IMR-90 (cell line): ENCODE measurements around the gene DPH6. TPM values are rescaled to one million over a fixed set of nuclear protein-coding genes. Genes with fewer than 3 reads are reported as not detected.
A peak's percentile ranks its signal among the peaks of the same experiment; 100 is the strongest.

Experiments
- ATAC-seq: fragments of 200-7000 bp; cut with Tn5 transposase; 2 replicates; pipeline ENCODE4 v1.9.1; 2020; ENCODE audit warnings: low read depth, mild to moderate bottlenecking, moderate library complexity
- BruUV-seq: library from RNA; stranded (reverse); fragments of 400-500 nt; replicated peaks from 2 replicates; lab custom pipeline; 2021; lab: Mats Ljungman, UMichigan
- CTCF ChIA-PET: fragments of 300-600 bp; formaldehyde crosslinking; extraction: SDS; loops from one replicate; lab custom pipeline; 2021; ENCODE audit warnings: antibody characterized with exemption; lab: Yijun Ruan, JAX
- POLR2A ChIA-PET: fragments of 300-600 bp; sonication (Branson Sonifier 250); formaldehyde crosslinking; loops from one replicate; lab custom pipeline; 2022; ENCODE audit warnings: antibody characterized with exemption; ENCODE audit not compliant: unreplicated experiment; lab: Charles Lee
- DNase-seq: peaks from one replicate; pipeline ENCODE4 v3.0.0; 2013
- H2AFZ ChIP-seq: replicated peaks from 2 replicates; pipeline ENCODE3; 2013; ENCODE audit warnings: low read length, mild to moderate bottlenecking; ENCODE audit not compliant: poor library complexity
- H2AK5ac ChIP-seq: 2 replicates; pipeline ENCODE4 v1.6.1; 2013; ENCODE audit warnings: low read depth, low read length, inconsistent platforms
- H2AK9ac ChIP-seq: replicated peaks from 2 replicates; pipeline ENCODE3; 2013; ENCODE audit warnings: mild to moderate bottlenecking, low read depth, low read length, moderate library complexity; ENCODE audit not compliant: poor library complexity
- H2BK120ac ChIP-seq: 2 replicates; pipeline ENCODE4 v1.6.1; 2013; ENCODE audit warnings: low read depth, low read length, inconsistent platforms
- H2BK15ac ChIP-seq: 3 replicates; pipeline ENCODE4 v1.6.1; 2013; ENCODE audit warnings: low read depth, low read length, inconsistent platforms
- H2BK20ac ChIP-seq: 2 replicates; pipeline ENCODE4 v1.6.1; 2013; ENCODE audit warnings: low read depth, mild to moderate bottlenecking, inconsistent platforms, low read length, moderate library complexity
- H2BK5ac ChIP-seq: 2 replicates; pipeline ENCODE4 v1.6.1; 2013; ENCODE audit warnings: mild to moderate bottlenecking, low read depth, low read length, inconsistent platforms; ENCODE audit not compliant: poor library complexity, severe bottlenecking
- H3K14ac ChIP-seq: replicated peaks from 2 replicates; pipeline ENCODE4 v1.6.1; 2013; ENCODE audit warnings: low read depth, low read length, inconsistent platforms
- H3K18ac ChIP-seq: 2 replicates; pipeline ENCODE4 v1.6.1; 2013; ENCODE audit warnings: low read depth, low read length, control low read depth
- H3K23ac ChIP-seq: 2 replicates; pipeline ENCODE4 v1.6.1; 2013; ENCODE audit warnings: low read depth, low read length, inconsistent platforms
- H3K27ac ChIP-seq: 2 replicates; pipeline ENCODE4 v1.5.1; 2013; ENCODE audit warnings: mild to moderate bottlenecking, control low read depth, low read length; ENCODE audit not compliant: insufficient read depth
- H3K27me3 ChIP-seq: 2 replicates; pipeline ENCODE4 v1.6.1; 2013; ENCODE audit warnings: low read length; ENCODE audit not compliant: control insufficient read depth, insufficient read depth
- H3K36me3 ChIP-seq: 2 replicates; pipeline ENCODE4 v1.6.1; 2013; ENCODE audit warnings: low read length, mixed read lengths; ENCODE audit not compliant: control insufficient read depth, insufficient read depth
- H3K4ac ChIP-seq: 2 replicates; pipeline ENCODE4 v1.6.1; 2013; ENCODE audit warnings: low read depth, low read length, inconsistent platforms
- H3K4me1 ChIP-seq: 2 replicates; pipeline ENCODE4 v1.6.1; 2013; ENCODE audit warnings: low read length, mixed read lengths; ENCODE audit not compliant: control insufficient read depth, insufficient read depth
- H3K4me2 ChIP-seq: 2 replicates; pipeline ENCODE4 v1.6.1; 2013; ENCODE audit warnings: low read depth, mild to moderate bottlenecking, control low read depth, low read length, moderate library complexity
- H3K4me3 ChIP-seq: 2 replicates; pipeline ENCODE4 v1.5.1; 2013; ENCODE audit warnings: low read depth, mild to moderate bottlenecking, control low read depth, low read length, moderate library complexity; ENCODE audit not compliant: insufficient read depth
- H3K56ac ChIP-seq: 2 replicates; pipeline ENCODE4 v1.6.1; 2013; ENCODE audit warnings: low read length, inconsistent platforms; ENCODE audit not compliant: insufficient read depth; ENCODE audit errors: extremely low read depth
- H3K79me1 ChIP-seq, 2 experiments: 2 replicates each; pipeline ENCODE4 v1.6.1; 2013; ENCODE audit warnings: low read length in 2 of 2, inconsistent platforms in 1 of 2, low read depth in 1 of 2
- H3K9ac ChIP-seq: 2 replicates; pipeline ENCODE4 v1.6.1; 2013; ENCODE audit warnings: low read depth, low read length, control low read depth
- H3K9me1 ChIP-seq: 2 replicates; pipeline ENCODE4 v1.6.1; 2013; ENCODE audit warnings: low read length, inconsistent platforms; ENCODE audit not compliant: insufficient read depth
- H3K9me3 ChIP-seq: 2 replicates; pipeline ENCODE4 v1.6.1; 2013; ENCODE audit warnings: low read length; ENCODE audit not compliant: control insufficient read depth, insufficient read depth
- H4K20me1 ChIP-seq: 2 replicates; pipeline ENCODE4 v1.6.1; 2013; ENCODE audit warnings: low read length, inconsistent platforms; ENCODE audit not compliant: insufficient read depth
- H4K5ac ChIP-seq: 2 replicates; pipeline ENCODE4 v1.6.1; 2013; ENCODE audit warnings: mild to moderate bottlenecking, low read depth, low read length, control low read depth
- H4K8ac ChIP-seq, 2 experiments: 2 replicates each; pipeline ENCODE4 v1.6.1; 2013; ENCODE audit warnings: low read depth in 2 of 2, low read length in 2 of 2, control low read depth in 1 of 2, inconsistent platforms in 1 of 2
- H4K91ac ChIP-seq: 2 replicates; pipeline ENCODE4 v1.6.1; 2013; ENCODE audit warnings: low read depth, low read length, inconsistent platforms; ENCODE audit not compliant: insufficient read depth
- CEBPB ChIP-seq: IDR thresholded peaks from 2 replicates; pipeline ENCODE4 v1.6.1; 2012; ENCODE audit warnings: low read depth, low read length, improper control_type of control experiment
- CHD1 ChIP-seq: IDR thresholded peaks from 2 replicates; pipeline ENCODE4 v1.6.1; 2012; ENCODE audit warnings: low read depth, low read length, improper control_type of control experiment
- CTCF ChIP-seq: conservative IDR thresholded peaks from 2 replicates; pipeline ENCODE4 v1.5.1; 2012; ENCODE audit warnings: mild to moderate bottlenecking, low read depth, low read length, improper control_type of control experiment
- FOS ChIP-seq: fragments of 150-350 bp; IDR thresholded peaks from 2 replicates; pipeline ENCODE4 v1.6.1; 2016; ENCODE audit warnings: low read depth, low read length
- MAFK ChIP-seq: IDR thresholded peaks from 2 replicates; pipeline ENCODE4 v1.6.1; 2012; ENCODE audit warnings: low read depth, low read length, improper control_type of control experiment
- MAZ ChIP-seq: IDR thresholded peaks from 2 replicates; pipeline ENCODE4 v1.6.1; 2012; ENCODE audit warnings: low read depth, mild to moderate bottlenecking, low read length, improper control_type of control experiment, moderate library complexity, borderline replicate concordance
- MXI1 ChIP-seq: IDR thresholded peaks from 2 replicates; pipeline ENCODE4 v1.6.1; 2012; ENCODE audit warnings: low read depth, mild to moderate bottlenecking, low read length, moderate library complexity, borderline replicate concordance
- NFE2L2 ChIP-seq: fragments of 150-350 bp; IDR thresholded peaks from 2 replicates; pipeline ENCODE4 v1.6.1; 2016; ENCODE audit warnings: low read depth, mild to moderate bottlenecking, low read length
- POLR2A ChIP-seq: IDR thresholded peaks from 2 replicates; pipeline ENCODE4 v1.6.1; 2012; ENCODE audit warnings: mild to moderate bottlenecking, low read depth, low read length
- RAD21 ChIP-seq: IDR thresholded peaks from 2 replicates; pipeline ENCODE4 v1.6.1; 2012; ENCODE audit warnings: low read length, improper control_type of control experiment
- RCOR1 ChIP-seq: IDR thresholded peaks from 2 replicates; pipeline ENCODE4 v1.6.1; 2012; ENCODE audit warnings: mild to moderate bottlenecking, low read length, improper control_type of control experiment; ENCODE audit not compliant: insufficient replicate concordance
- RFX5 ChIP-seq: IDR thresholded peaks from 2 replicates; pipeline ENCODE4 v1.8.0; 2012; ENCODE audit warnings: low read depth, mild to moderate bottlenecking, low read length, moderate library complexity
- SMC3 ChIP-seq: fragments of 150-350 bp; IDR thresholded peaks from 2 replicates; pipeline ENCODE4 v1.6.1; 2016; ENCODE audit warnings: low read depth, mild to moderate bottlenecking, antibody characterized with exemption, low read length, moderate library complexity
- USF2 ChIP-seq: fragments of 150-350 bp; IDR thresholded peaks from 2 replicates; pipeline ENCODE4 v1.6.1; 2017; ENCODE audit warnings: mild to moderate bottlenecking, antibody characterized with exemption, low read length, low read depth
- WGBS, 2 experiments: methylation state at CpG; one replicate each; pipeline versions ENCODE4 v1.1.5 to v1.1.7; 2013; ENCODE audit warnings: missing lambda C conversion rate in 2 of 2; ENCODE audit not compliant: insufficient read length in 1 of 2; ENCODE audit errors: extremely low coverage in 2 of 2; 5-methylcytosine and 5-hydroxymethylcytosine counted together
- dilution Hi-C: fragments of 300-500 bp; cut with HindIII; formaldehyde crosslinking; loops from one replicate; pipeline ENCODE4 v1.14.3; 2018; ENCODE audit warnings: low sequenced_read_pairs; ENCODE audit not compliant: unreplicated experiment
- in situ Hi-C: fragments of 300-500 bp; cut with MboI; formaldehyde crosslinking; loops from 3 replicates; pipeline ENCODE4 v1.14.3; 2019; ENCODE audit warnings: low sequenced_read_pairs, inconsistent platforms, mixed read lengths
- intact Hi-C: fragments of 100-400 bp; cut with micrococcal nuclease; formaldehyde crosslinking; loops from 2 replicates; pipeline ENCODE4 v1.10.0; 2022
- polyA plus RNA-seq, 3 experiments: library from polyadenylated mRNA; depleted of rRNA; stranded (reverse); fragments of >200 nt; gene quantifications; 2 replicates each; pipeline ENCODE4 v1.2.3, GENCODE V29; 2012; ENCODE audit warnings: low replicate concordance in 1 of 3
- total RNA-seq: library from RNA; depleted of rRNA; stranded (reverse); fragments of >200 nt; gene quantifications from 2 replicates; pipeline ENCODE4 v1.2.3, GENCODE V29; 2012
- TF ChIP-seq, protein P1 (sequence below): fragments of 150-350 bp; IDR thresholded peaks from 2 replicates; pipeline ENCODE4 v1.6.1; 2016; ENCODE audit warnings: low read depth, mild to moderate bottlenecking, low read length, moderate library complexity, borderline replicate concordance

The DPH6 gene
- total and polyA plus RNA-seq, 2 of the 4 experiments (the other 2 are of a cell fraction), result 6.1 to 8.1 TPM

GRCh38 chr15:35458176-35458856, 87.6 kb downstream of the DPH6 start:
- Histone ChIP-seq H4K20me1 (no peaks in the 10 kb centered on the region), H3K27me3 (no peaks in the 10 kb centered on the region), H2BK20ac (no peak overlapping the region; the same call in 1 of the 2 replicates), H2BK120ac (peak overlapping the region; percentile 39; the same call in 1 of the 2 replicates), H3K56ac (no peak overlapping the region), H2AK5ac (no peak overlapping the region), H2BK5ac (no peak overlapping the region), H3K4me3 (no peak overlapping the region), H3K23ac (no peak overlapping the region), H4K8ac (0 out of 4 replicates have a peak overlapping the region, but pooled peaks of 1 of the 2 experiments have one; percentile 56), H3K9me1 (no peaks in the 10 kb centered on the region), H3K9ac (no peak overlapping the region), H2BK15ac (no peak overlapping the region), H3K14ac (peak overlapping the region; percentile 66), H4K91ac (no peak overlapping the region), H4K5ac (no peak overlapping the region), H3K18ac (peak overlapping the region; percentile 68; the same call in 1 of the 2 replicates), H3K36me3 (no peaks in the 10 kb centered on the region), H3K4me2 (no peak overlapping the region), H3K4me1 (peaks cover 3% of the 10 kb centered on the region; the same call in 1 of the 2 replicates), H2AFZ (no peak overlapping the region), H3K4ac (no peak overlapping the region; the same call in 1 of the 2 replicates), H3K79me1 (no peaks in the 10 kb centered on the region), H2AK9ac (no peak overlapping the region), H3K27ac (no peak overlapping the region), H3K9me3 (no peaks in the 10 kb centered on the region)
- ATAC-seq, result no peak
- WGBS, 2 experiments, result no CpG with 5 or more reads among the region's 7 CpGs
- ChIA-PET POLR2A (no interaction called here), CTCF (no interaction called here)
- dilution Hi-C loops, result no loop called here
- in situ Hi-C loops, result no loop called here
- peak; percentile 47 for DNase-seq
- intact Hi-C loops, result no loop called here
- BruUV-seq, result no TSS peak
- TF ChIP-seq CTCF (no peak), MAFK (no peak), USF2 (no peak), CEBPB (no peak), FOS (no peak), MXI1 (no peak), POLR2A (no peak), RAD21 (no peak), CHD1 (no peak), SMC3 (no peak), MAZ (no peak), RFX5 (no peak), NFE2L2 (no peak), RCOR1 (no peak)
- TF ChIP-seq, protein P1, sequence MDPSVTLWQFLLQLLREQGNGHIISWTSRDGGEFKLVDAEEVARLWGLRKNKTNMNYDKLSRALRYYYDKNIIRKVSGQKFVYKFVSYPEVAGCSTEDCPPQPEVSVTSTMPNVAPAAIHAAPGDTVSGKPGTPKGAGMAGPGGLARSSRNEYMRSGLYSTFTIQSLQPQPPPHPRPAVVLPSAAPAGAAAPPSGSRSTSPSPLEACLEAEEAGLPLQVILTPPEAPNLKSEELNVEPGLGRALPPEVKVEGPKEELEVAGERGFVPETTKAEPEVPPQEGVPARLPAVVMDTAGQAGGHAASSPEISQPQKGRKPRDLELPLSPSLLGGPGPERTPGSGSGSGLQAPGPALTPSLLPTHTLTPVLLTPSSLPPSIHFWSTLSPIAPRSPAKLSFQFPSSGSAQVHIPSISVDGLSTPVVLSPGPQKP, result no peak
